Large intestine (tissue), 3 donors: ENCODE measurements around the gene MED10. TPM values are rescaled to one million over a fixed set of nuclear protein-coding genes. Genes with fewer than 3 reads are reported as not detected.

Source experiments
- DNase-seq, 2 donors: peaks; one replicate each; pipeline versions ENCODE4 v3.0.0 to v3.0.0-alpha.2; 2013
- H3K27ac ChIP-seq: one replicate; pipeline ENCODE4 v1.5.1; 2013; ENCODE audit warnings: low read length
- H3K27me3 ChIP-seq: 2 replicates; pipeline ENCODE4 v1.6.1; 2013; ENCODE audit warnings: low read length; ENCODE audit not compliant: control insufficient read depth, insufficient read depth
- H3K36me3 ChIP-seq: 2 replicates; pipeline ENCODE4 v1.6.1; 2013; ENCODE audit warnings: low read length; ENCODE audit not compliant: control insufficient read depth, insufficient read depth
- H3K4me1 ChIP-seq: one replicate; pipeline ENCODE4 v1.6.1; 2013; ENCODE audit warnings: low read length; ENCODE audit not compliant: control insufficient read depth, insufficient read depth
- H3K4me3 ChIP-seq: one replicate; pipeline ENCODE4 v1.5.1; 2013; ENCODE audit warnings: low read length
- H3K9me3 ChIP-seq: one replicate; pipeline ENCODE4 v1.6.1; 2013; ENCODE audit warnings: mild to moderate bottlenecking, low read depth, low read length, moderate library complexity; ENCODE audit not compliant: control insufficient read depth
- WGBS: methylation state at CpG from one replicate; pipeline ENCODE4 v1.1.5; 2013; ENCODE audit warnings: low lambda C conversion rate; ENCODE audit not compliant: insufficient coverage; 5-methylcytosine and 5-hydroxymethylcytosine counted together
- polyA plus RNA-seq: library from polyadenylated mRNA; unstranded; fragments of 120-200 nt; gene quantifications from one replicate; pipeline ENCODE4 v1.2.1, GENCODE V29; 2013

The MED10 gene
- polyA plus RNA-seq, 1 donor = 42.4 TPM

DNA sequence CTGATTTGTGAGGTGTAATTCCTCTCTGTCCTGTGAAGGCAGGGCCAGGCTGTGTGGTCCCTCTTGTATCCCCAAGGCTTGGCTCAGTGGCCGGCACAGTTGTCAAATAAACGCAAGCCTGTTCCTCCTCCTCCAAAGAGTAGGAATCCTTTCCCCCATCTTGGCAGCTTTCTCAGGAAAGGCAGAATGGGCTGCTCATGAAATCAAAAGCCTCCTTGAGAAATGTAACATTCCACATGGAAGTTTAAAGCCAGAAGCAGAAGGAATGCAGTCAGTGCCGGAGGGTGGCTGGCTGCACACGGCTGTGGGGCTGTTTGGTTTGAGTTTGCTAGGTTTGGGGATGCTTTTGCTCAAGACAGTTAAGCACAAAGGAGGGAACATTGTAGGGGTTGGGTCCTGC, 34.5 kb upstream of the MED10 start:
- no CpG with 5 or more reads among the region's 4 CpGs for WGBS
- H3K9me3 ChIP-seq = no peaks in the 10 kb centered on the region
- H3K27ac ChIP-seq = no peak overlapping the region
- DNase-seq = no peak
- H3K4me1 ChIP-seq = no peaks in the 10 kb centered on the region
- H3K4me3 ChIP-seq = no peak overlapping the region
- peaks cover 9% of the 10 kb centered on the region for H3K27me3 ChIP-seq
- H3K36me3 ChIP-seq = no peaks in the 10 kb centered on the region

DNA sequence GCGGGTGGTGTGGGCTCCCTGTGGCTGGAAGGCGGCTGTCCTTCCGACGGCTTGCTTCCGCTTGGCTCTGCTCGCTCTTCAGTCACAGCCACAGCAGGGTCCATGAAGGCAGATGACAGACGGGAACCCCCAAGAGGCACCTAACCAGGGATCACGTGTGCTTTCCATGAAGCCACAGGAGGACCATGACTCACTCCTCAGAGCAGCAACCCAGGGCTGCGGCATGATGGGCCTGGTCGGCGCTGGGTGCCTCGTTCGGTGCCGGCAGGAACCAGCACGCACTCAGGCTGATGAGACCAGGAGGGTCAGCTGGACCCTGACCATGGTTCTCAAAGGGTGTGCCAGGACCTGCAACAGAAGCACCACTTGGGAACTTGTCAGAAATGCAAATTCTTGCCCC, 32.8 kb upstream of the MED10 start:
- Histone ChIP-seq H3K27me3 (peaks cover 9% of the 10 kb centered on the region), H3K4me3 (no peak overlapping the region), H3K27ac (no peak overlapping the region), H3K36me3 (no peaks in the 10 kb centered on the region), H3K9me3 (no peaks in the 10 kb centered on the region), H3K4me1 (no peaks in the 10 kb centered on the region)
- DNase-seq = no peak
- WGBS = no CpG with 5 or more reads among the region's 15 CpGs

DNA sequence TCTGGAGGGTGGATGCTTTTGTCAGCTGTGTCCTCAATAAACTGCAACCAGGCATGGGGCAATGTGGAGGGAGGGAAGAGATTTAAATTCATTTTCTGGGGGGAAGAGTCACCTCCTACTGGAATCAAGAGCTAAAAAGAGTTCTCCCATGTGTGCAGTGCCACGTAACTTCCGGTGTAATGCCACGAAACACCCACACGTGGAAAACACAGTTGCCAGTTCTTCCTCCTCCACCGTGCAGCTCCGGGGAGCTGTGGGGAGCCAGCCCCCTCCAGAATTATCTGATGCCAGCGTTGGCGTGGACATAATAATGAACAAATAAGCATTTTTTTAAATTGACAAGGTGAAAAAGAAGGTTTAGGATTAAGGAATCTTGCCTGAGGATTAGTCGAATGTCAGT, 32.1 kb upstream of the MED10 start:
- 100% methylated on average over 1 of the region's 9 CpGs for WGBS
- H3K27me3 ChIP-seq = peaks cover 9% of the 10 kb centered on the region
- H3K27ac ChIP-seq = no peak overlapping the region
- no peaks in the 10 kb centered on the region for H3K36me3 ChIP-seq
- no peaks in the 10 kb centered on the region for H3K4me1 ChIP-seq
- H3K4me3 ChIP-seq = no peak overlapping the region
- DNase-seq = no peak
- no peaks in the 10 kb centered on the region for H3K9me3 ChIP-seq

DNA sequence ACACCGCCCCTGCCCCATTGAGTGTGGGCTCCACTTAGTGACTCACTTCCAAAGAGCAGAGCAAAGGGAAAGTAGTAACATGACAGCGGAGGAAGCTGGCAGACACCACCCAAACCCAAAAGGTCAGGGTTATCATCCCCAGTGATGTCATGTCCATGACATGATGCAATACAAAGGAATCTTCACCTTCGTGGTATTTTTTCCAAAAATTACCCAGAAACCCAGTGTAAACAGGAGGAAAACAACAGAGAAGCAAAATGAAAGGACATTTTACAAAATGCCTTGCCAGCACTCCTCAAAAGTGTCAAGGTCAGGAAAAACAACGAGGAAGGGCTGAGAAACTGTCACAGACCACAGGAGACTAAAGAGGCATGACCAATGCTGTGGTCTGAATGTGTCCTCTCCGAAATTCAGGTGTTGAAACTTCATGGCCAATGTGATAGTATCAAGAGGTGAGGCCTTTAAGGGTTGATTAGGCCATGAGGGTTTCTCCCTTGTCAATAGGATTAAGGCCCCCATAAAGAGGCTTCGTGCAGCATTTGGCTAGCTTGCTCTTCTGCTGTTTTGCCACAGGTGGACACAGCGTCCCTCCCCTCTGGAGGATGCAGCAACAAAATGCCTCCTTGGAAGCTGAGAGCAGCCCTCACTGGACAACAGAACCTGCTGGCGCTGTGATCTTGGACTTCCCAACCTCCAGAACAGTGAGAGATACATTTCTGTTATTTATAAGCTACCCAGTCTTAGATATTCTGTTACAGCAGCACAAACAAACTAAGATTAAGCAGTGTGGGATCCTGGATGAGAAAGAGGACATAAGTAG, 30.5 kb upstream of the MED10 start:
- Histone ChIP-seq H3K27me3 (peaks cover 5% of the 10 kb centered on the region), H3K4me1 (no peaks in the 10 kb centered on the region), H3K27ac (no peak overlapping the region), H3K36me3 (no peaks in the 10 kb centered on the region), H3K9me3 (no peaks in the 10 kb centered on the region), H3K4me3 (no peak overlapping the region)
- no peak for DNase-seq
- 92% methylated on average over 2 of the region's 8 CpGs for WGBS

DNA sequence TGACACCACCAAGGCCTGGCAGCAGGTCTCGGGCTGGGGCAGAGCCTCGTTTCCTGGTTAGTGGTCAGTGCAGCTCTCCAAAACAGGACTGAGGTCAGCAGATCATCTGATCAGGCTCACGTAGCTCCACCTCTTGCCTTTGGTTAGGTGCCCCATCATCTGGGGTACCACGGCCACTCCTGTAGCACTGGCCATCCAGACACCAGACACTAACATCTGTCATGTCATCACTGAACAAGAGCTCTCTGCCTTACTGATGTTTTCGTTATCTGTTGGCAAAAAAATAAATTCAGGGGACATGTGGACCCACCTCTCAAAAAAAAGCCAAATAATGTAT, 29.9 kb upstream of the MED10 start:
- Histone ChIP-seq H3K4me3 (no peak overlapping the region), H3K27ac (no peak overlapping the region), H3K36me3 (no peaks in the 10 kb centered on the region), H3K9me3 (no peaks in the 10 kb centered on the region), H3K4me1 (no peaks in the 10 kb centered on the region), H3K27me3 (peaks cover 8% of the 10 kb centered on the region)
- no CpG with 5 or more reads among the region's 5 CpGs for WGBS
- no peak for DNase-seq

DNA sequence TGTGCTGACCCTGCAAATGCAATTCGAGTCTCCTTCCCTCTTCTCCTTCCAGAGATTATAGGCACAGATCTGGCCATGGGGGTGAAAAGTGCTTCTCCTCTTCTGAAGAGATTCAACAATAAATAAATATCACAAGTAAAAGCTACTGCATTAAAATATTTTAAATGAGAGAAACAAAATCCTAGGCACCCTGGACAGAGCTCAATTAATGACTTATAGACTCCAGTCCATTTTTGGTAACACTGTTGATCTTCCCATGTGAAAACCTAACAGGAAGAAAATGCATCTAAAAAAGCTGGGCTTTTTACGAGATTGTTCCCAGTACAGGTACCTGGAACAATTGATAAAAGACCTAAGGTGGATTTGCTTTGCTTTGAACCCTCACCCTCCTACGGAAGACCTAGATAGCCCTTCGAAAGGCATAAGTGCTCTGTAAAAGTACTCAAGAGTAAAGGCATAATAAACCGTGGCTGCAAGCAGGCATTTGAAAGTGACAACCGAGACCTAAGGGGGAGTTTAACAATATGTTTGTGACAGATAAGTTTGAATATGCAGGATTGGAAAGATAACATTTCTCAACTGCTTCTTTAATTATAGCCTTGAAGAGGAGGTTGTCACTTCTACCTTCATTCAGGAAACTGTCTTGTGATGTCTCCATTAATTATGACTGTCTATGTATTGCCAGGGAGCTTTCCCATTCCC, 29.4 kb upstream of the MED10 start:
- Histone ChIP-seq H3K27me3 (peaks cover 8% of the 10 kb centered on the region), H3K4me3 (no peak overlapping the region), H3K4me1 (no peaks in the 10 kb centered on the region), H3K27ac (no peak overlapping the region), H3K9me3 (no peaks in the 10 kb centered on the region), H3K36me3 (no peaks in the 10 kb centered on the region)
- no peak for DNase-seq
- WGBS = 70% methylated on average over 2 of the region's 6 CpGs

DNA sequence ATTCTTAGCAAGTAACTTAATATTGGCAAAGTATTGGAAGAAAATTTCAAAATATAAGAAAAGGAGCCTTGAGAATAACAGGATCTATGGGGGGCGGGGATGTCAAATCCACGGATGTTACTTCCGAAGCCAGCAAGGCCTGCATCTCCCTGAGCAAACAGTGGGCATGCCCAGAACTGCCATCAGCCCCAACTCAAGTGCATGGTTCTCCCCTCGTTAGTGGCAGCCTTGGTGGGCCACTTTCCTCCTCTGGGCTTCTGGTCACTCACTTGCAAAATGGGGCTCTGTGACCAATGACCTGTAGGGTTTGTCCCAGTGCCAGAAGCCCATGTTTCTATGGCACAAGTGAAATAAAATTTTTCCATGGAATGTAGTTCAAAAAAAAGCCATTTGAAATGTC, 27.2 kb upstream of the MED10 start:
- WGBS = no CpG with 5 or more reads among the region's 4 CpGs
- H3K36me3 ChIP-seq = no peaks in the 10 kb centered on the region
- no peak for DNase-seq
- H3K9me3 ChIP-seq = no peaks in the 10 kb centered on the region
- H3K27ac ChIP-seq = no peak overlapping the region
- no peaks in the 10 kb centered on the region for H3K4me1 ChIP-seq
- H3K4me3 ChIP-seq = no peak overlapping the region
- peaks cover 6% of the 10 kb centered on the region for H3K27me3 ChIP-seq

DNA sequence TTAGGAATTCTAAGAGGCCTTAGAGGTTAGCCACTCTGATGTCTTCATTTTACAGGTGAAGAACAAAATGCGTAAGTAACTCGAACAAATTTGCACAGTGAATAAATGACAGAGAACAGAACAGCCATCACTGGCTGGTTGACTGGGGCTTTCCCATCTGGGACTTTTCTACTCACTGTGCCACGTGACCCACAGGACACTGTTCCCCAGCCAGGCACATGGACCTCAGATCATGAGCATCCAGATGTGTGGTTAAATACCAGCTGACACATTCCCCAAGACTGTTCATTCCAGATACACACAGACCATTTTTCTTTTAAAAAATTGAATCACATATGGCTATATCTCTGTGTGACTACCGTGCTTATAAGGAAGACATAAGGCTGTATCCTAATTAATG, 25.8 kb upstream of the MED10 start:
- peaks cover 6% of the 10 kb centered on the region for H3K27me3 ChIP-seq
- H3K4me3 ChIP-seq = no peak overlapping the region
- no peaks in the 10 kb centered on the region for H3K9me3 ChIP-seq
- no peak for DNase-seq
- no peaks in the 10 kb centered on the region for H3K4me1 ChIP-seq
- no peaks in the 10 kb centered on the region for H3K36me3 ChIP-seq
- H3K27ac ChIP-seq = no peak overlapping the region
- no CpG with 5 or more reads among the region's 4 CpGs for WGBS

DNA sequence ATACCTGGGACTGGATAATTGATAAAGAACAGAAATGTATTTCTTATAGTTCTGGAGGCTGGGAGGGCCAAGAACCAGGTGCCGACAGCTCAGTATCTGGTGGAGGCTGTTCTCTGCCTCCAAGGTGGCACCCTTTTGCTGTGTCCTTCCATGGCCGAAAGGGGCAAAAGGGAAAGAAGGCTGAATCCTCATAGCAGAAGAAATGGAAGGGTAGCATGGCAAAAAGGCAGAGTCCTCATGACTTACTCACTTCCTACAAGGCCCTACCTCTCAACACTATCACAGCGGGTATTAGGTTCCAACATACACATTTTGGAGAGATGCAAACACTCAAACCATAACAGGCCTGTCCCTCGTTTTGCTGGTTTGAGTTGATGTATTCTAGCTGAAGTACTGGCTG, 25.1 kb upstream of the MED10 start:
- H3K36me3 ChIP-seq = no peaks in the 10 kb centered on the region
- no CpG with 5 or more reads among the region's 4 CpGs for WGBS
- no peak overlapping the region for H3K27ac ChIP-seq
- peaks cover 6% of the 10 kb centered on the region for H3K27me3 ChIP-seq
- H3K4me1 ChIP-seq = no peaks in the 10 kb centered on the region
- H3K9me3 ChIP-seq = no peaks in the 10 kb centered on the region
- no peak overlapping the region for H3K4me3 ChIP-seq
- no peak for DNase-seq

DNA sequence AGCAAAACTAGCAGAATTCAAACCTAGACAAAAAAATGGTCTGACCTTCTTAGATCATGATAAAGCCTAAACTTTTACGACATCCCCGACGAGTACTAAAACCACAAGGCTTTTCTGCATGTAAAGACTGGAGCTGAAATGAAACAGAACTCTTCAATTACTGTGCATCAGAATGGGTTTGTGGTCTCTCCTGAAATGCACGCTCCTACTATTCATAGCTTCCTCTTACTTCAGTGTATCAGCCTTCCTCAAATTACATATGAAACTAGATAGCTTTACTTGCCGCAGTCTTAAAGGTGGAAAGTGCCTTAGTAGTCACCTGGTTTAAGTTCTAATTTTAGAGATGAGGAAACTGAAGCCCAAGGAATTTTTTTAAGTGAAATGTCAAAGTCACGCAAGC, 24.6 kb upstream of the MED10 start:
- no peak overlapping the region for H3K4me3 ChIP-seq
- no peaks in the 10 kb centered on the region for H3K4me1 ChIP-seq
- no peaks in the 10 kb centered on the region for H3K36me3 ChIP-seq
- 88% methylated on average over 2 of the region's 6 CpGs for WGBS
- DNase-seq = no peak
- no peak overlapping the region for H3K27ac ChIP-seq
- H3K9me3 ChIP-seq = no peaks in the 10 kb centered on the region
- H3K27me3 ChIP-seq = peaks cover 6% of the 10 kb centered on the region

DNA sequence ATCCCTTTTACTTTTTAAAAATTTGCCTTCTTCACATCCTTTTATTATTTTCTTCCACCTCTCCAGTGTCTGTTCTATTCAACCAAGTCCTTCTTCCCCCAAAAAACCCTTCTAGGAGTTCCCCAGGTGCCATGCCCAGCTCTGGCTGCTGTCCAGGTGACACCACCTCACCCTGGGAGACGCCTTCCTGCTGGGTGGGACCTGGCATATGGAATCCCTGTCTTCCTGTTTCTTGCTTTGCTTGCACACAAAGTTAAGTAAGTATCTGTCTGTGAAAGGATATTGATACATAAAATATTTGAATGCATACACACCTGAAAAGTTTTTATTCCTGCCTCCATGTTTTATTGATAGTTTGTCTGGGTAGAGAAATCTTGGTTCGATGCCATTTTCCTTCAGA, 23.1 kb upstream of the MED10 start:
- Histone ChIP-seq H3K4me3 (no peak overlapping the region), H3K36me3 (no peaks in the 10 kb centered on the region), H3K27ac (no peak overlapping the region), H3K27me3 (peaks cover 6% of the 10 kb centered on the region), H3K4me1 (no peaks in the 10 kb centered on the region), H3K9me3 (no peaks in the 10 kb centered on the region)
- WGBS = 80% methylated on average over 1 of the region's 2 CpGs
- DNase-seq = no peak
